Neural cell (in vitro differentiated cells): ENCODE data around the gene PPP1R12B. TPM values are rescaled to one million over a fixed set of nuclear protein-coding genes. Genes with fewer than 3 reads are reported as not detected.
"Not testable (repeated sequence)": the region's sequence is repeated elsewhere in the genome, so short reads cannot be mapped to it uniquely, and the experiment has no call there.

Source experiments
- H2AFZ ChIP-seq: fragments of 200-600, 300-800 bp; sonication (generic), shearing (Covaris generic); 2 replicates; pipeline ENCODE4 v1.6.0; 2014; ENCODE audit warnings: low read depth, mild to moderate bottlenecking, antibody characterized with exemption, low read length, moderate library complexity
- H3F3A ChIP-seq: fragments of 200-600 bp; shearing (Covaris generic); 2 replicates; pipeline ENCODE4 v1.6.1; 2016; ENCODE audit warnings: mild to moderate bottlenecking, moderate library complexity, mixed read lengths, antibody characterized with exemption, low read length; ENCODE audit not compliant: insufficient read depth, poor library complexity, severe bottlenecking
- H3K27ac ChIP-seq: fragments of 200-600, 300-800 bp; sonication (generic), shearing (Covaris generic); 2 replicates; pipeline ENCODE4 v1.5.1; 2014; ENCODE audit warnings: mild to moderate bottlenecking, low read length, moderate library complexity
- H3K27me3 ChIP-seq: fragments of 300-800, 200-600 bp; sonication (generic), shearing (Covaris generic); 2 replicates; pipeline ENCODE4 v1.6.0; 2014; ENCODE audit warnings: mild to moderate bottlenecking, low read depth, low read length, moderate library complexity; ENCODE audit not compliant: insufficient read depth
- H3K36me3 ChIP-seq: fragments of 300-800, 200-600 bp; sonication (generic), shearing (Covaris generic); 2 replicates; pipeline ENCODE4 v1.5.1; 2014; ENCODE audit warnings: mild to moderate bottlenecking, antibody characterized with exemption, low read length, moderate library complexity; ENCODE audit not compliant: insufficient read depth
- H3K4me2 ChIP-seq: fragments of 300-800, 200-600 bp; sonication (generic), shearing (Covaris generic); 2 replicates; pipeline ENCODE4 v1.6.0; 2014; ENCODE audit warnings: mild to moderate bottlenecking, low read length
- H3K4me3 ChIP-seq: fragments of 300-800, 200-600 bp; sonication (generic), shearing (Covaris generic); 2 replicates; pipeline ENCODE4 v1.5.1; 2014; ENCODE audit warnings: mild to moderate bottlenecking, low read length, moderate library complexity
- H3K79me2 ChIP-seq: fragments of 200-600 bp; shearing (Covaris generic); replicated peaks from 2 replicates; pipeline ENCODE4 v1.6.0; 2014; ENCODE audit warnings: mild to moderate bottlenecking, low read length, moderate library complexity; ENCODE audit not compliant: insufficient read depth
- H3K9ac ChIP-seq: fragments of 300-800, 200-600 bp; sonication (generic), shearing (Covaris generic); 2 replicates; pipeline ENCODE4 v1.6.1; 2016; ENCODE audit warnings: mild to moderate bottlenecking, low read length, mixed read lengths
- H3K9me2 ChIP-seq: fragments of 200-600 bp; shearing (Covaris generic); 2 replicates; pipeline ENCODE4 v1.6.1; 2016; ENCODE audit warnings: mild to moderate bottlenecking, low read length, mixed read lengths; ENCODE audit not compliant: insufficient read depth
- H3K9me3 ChIP-seq: fragments of 200-600, 300-800 bp; sonication (generic), shearing (Covaris generic); 2 replicates; pipeline ENCODE4 v1.6.1; 2016; ENCODE audit warnings: mild to moderate bottlenecking, mixed run types, low read length, moderate library complexity, mixed read lengths
- H4K20me1 ChIP-seq: fragments of 200-600 bp; shearing (Covaris generic); 2 replicates; pipeline ENCODE4 v1.6.1; 2016; ENCODE audit warnings: mild to moderate bottlenecking, mixed run types; ENCODE audit not compliant: insufficient read depth
- EP300 ChIP-seq: fragments of 450-650 bp; conservative IDR thresholded peaks from 2 replicates; pipeline ENCODE4 v1.6.1; 2014; ENCODE audit warnings: antibody characterized with exemption, mild to moderate bottlenecking, moderate library complexity; ENCODE audit not compliant: poor library complexity, severe bottlenecking
- EZH2 ChIP-seq: fragments of 200-600, 300-800 bp; shearing (Covaris generic), sonication (generic); IDR thresholded peaks from 2 replicates; pipeline ENCODE4 v1.6.1; 2014; ENCODE audit warnings: antibody characterized with exemption, low read length, borderline replicate concordance, mild to moderate bottlenecking; ENCODE audit not compliant: insufficient read depth, poor library complexity, severe bottlenecking
- MXI1 ChIP-seq: fragments of 450-650 bp; conservative IDR thresholded peaks from 2 replicates; pipeline ENCODE4 v1.6.1; 2014; ENCODE audit warnings: antibody characterized with exemption, mild to moderate bottlenecking; ENCODE audit not compliant: poor library complexity, severe bottlenecking
- POLR2AphosphoS5 ChIP-seq: IDR thresholded peaks from 2 replicates; pipeline ENCODE4 v1.6.1; 2012
- RAD21 ChIP-seq: fragments of 450-650 bp; conservative IDR thresholded peaks from 2 replicates; pipeline ENCODE4 v1.6.1; 2014; ENCODE audit warnings: antibody characterized with exemption, mild to moderate bottlenecking, moderate library complexity
- SMC3 ChIP-seq: fragments of 450-650 bp; conservative IDR thresholded peaks from 2 replicates; pipeline ENCODE4 v1.6.1; 2014; ENCODE audit warnings: antibody characterized with exemption, mild to moderate bottlenecking, moderate library complexity; ENCODE audit not compliant: poor library complexity
- TAF1 ChIP-seq: IDR thresholded peaks from 2 replicates; pipeline ENCODE4 v1.6.1; 2012; ENCODE audit warnings: low read depth
- polyA plus RNA-seq: library from polyadenylated mRNA; depleted of rRNA; stranded (reverse); fragments of >200 nt; gene quantifications from 2 replicates; pipeline ENCODE4 v1.2.3, GENCODE V29; 2014
- TF ChIP-seq, protein P1 (sequence below): IDR thresholded peaks from 2 replicates; pipeline ENCODE4 v1.6.1; 2012; ENCODE audit warnings: borderline replicate concordance
- TF ChIP-seq, protein P2 (sequence below): fragments of 450-650 bp; IDR thresholded peaks from 2 replicates; pipeline ENCODE4 v1.5.1; 2014; ENCODE audit warnings: antibody characterized with exemption, mild to moderate bottlenecking, moderate library complexity; ENCODE audit not compliant: poor library complexity, severe bottlenecking

The PPP1R12B gene
- polyA plus RNA-seq, 1 donor from 2014 or later = 9.8 TPM

GRCh38 chr1:202622388-202622787 lies 273.9 kb downstream of the PPP1R12B start:
- no peaks in the 10 kb centered on the region for H3K79me2 ChIP-seq
- H3K27ac ChIP-seq = no peak overlapping the region

GRCh38 chr1:202623075-202623474 lies 274.6 kb downstream of the PPP1R12B start:
- Histone ChIP-seq H3K9ac (no peak overlapping the region), H3K79me2 (no peaks in the 10 kb centered on the region), H2AFZ (no peak overlapping the region), H3K9me3 (no peaks in the 10 kb centered on the region), H3K27me3 (no peaks in the 10 kb centered on the region), H3F3A (no peaks in the 10 kb centered on the region), H3K4me3 (no peak overlapping the region), H3K36me3 (no peaks in the 10 kb centered on the region), H3K9me2 (no peaks in the 10 kb centered on the region), H3K27ac (no peak overlapping the region), H3K4me2 (no peak overlapping the region), H4K20me1 (no peaks in the 10 kb centered on the region)
- TF ChIP-seq MXI1 (no peak), TAF1 (no peak), POLR2AphosphoS5 (no peak), RAD21 (no peak), EZH2 (no peak), EP300 (no peak), SMC3 (no peak)
- TF ChIP-seq, protein P1, sequence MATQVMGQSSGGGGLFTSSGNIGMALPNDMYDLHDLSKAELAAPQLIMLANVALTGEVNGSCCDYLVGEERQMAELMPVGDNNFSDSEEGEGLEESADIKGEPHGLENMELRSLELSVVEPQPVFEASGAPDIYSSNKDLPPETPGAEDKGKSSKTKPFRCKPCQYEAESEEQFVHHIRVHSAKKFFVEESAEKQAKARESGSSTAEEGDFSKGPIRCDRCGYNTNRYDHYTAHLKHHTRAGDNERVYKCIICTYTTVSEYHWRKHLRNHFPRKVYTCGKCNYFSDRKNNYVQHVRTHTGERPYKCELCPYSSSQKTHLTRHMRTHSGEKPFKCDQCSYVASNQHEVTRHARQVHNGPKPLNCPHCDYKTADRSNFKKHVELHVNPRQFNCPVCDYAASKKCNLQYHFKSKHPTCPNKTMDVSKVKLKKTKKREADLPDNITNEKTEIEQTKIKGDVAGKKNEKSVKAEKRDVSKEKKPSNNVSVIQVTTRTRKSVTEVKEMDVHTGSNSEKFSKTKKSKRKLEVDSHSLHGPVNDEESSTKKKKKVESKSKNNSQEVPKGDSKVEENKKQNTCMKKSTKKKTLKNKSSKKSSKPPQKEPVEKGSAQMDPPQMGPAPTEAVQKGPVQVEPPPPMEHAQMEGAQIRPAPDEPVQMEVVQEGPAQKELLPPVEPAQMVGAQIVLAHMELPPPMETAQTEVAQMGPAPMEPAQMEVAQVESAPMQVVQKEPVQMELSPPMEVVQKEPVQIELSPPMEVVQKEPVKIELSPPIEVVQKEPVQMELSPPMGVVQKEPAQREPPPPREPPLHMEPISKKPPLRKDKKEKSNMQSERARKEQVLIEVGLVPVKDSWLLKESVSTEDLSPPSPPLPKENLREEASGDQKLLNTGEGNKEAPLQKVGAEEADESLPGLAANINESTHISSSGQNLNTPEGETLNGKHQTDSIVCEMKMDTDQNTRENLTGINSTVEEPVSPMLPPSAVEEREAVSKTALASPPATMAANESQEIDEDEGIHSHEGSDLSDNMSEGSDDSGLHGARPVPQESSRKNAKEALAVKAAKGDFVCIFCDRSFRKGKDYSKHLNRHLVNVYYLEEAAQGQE = no peak
- TF ChIP-seq, protein P2, sequence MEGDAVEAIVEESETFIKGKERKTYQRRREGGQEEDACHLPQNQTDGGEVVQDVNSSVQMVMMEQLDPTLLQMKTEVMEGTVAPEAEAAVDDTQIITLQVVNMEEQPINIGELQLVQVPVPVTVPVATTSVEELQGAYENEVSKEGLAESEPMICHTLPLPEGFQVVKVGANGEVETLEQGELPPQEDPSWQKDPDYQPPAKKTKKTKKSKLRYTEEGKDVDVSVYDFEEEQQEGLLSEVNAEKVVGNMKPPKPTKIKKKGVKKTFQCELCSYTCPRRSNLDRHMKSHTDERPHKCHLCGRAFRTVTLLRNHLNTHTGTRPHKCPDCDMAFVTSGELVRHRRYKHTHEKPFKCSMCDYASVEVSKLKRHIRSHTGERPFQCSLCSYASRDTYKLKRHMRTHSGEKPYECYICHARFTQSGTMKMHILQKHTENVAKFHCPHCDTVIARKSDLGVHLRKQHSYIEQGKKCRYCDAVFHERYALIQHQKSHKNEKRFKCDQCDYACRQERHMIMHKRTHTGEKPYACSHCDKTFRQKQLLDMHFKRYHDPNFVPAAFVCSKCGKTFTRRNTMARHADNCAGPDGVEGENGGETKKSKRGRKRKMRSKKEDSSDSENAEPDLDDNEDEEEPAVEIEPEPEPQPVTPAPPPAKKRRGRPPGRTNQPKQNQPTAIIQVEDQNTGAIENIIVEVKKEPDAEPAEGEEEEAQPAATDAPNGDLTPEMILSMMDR = no peak

More at GRCh38 chr1:202622388-202622787, 273.9 kb downstream of the PPP1R12B start:
- H3K27me3 ChIP-seq = no peaks in the 10 kb centered on the region
- no peaks in the 10 kb centered on the region for H3K9me2 ChIP-seq
- no peak overlapping the region for H3K4me2 ChIP-seq
- no peak overlapping the region for H3K9ac ChIP-seq
- H3F3A ChIP-seq = no peaks in the 10 kb centered on the region
- no peak overlapping the region for H2AFZ ChIP-seq
- H3K36me3 ChIP-seq = no peaks in the 10 kb centered on the region
- H4K20me1 ChIP-seq = no peaks in the 10 kb centered on the region
- no peak overlapping the region for H3K4me3 ChIP-seq
- H3K9me3 ChIP-seq = no peaks in the 10 kb centered on the region
- TF ChIP-seq TAF1 (no peak), POLR2AphosphoS5 (no peak), SMC3 (no peak), EZH2 (no peak), MXI1 (no peak), EP300 (no peak), RAD21 (no peak)
- TF ChIP-seq, protein P2 = no peak
- TF ChIP-seq, protein P1 = no peak

DNA sequence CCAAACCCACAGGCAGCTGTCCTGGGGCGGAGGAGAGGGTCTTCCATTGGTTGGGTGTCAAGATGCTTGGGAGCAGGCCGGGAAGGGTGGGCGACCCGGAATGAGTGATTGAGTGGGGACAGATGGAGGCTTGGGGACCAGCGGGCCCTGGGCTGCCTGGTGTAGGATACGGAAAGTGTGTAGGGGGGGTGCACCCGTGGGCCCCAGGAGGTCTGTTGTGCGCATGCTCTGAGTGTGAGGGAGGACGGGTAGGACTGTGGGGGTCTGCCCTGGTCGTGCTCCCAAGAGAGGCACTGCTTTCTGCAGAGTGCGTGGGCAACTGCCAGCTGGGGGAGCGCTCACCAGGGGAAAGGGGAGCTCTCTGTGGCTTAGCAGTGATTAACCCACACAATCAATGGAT lies 275.0 kb downstream of the PPP1R12B start:
- not testable (repeated sequence) for H3K79me2 ChIP-seq, H3K36me3 ChIP-seq, H3F3A ChIP-seq, H3K4me3 ChIP-seq, H3K9ac ChIP-seq, H4K20me1 ChIP-seq, H3K9me2 ChIP-seq, H3K27me3 ChIP-seq, H3K4me2 ChIP-seq, H3K27ac ChIP-seq, H2AFZ ChIP-seq, H3K9me3 ChIP-seq
